Umbilical cord (tissue), 2 donors: ENCODE measurements around the gene CHPF2. TPM values are rescaled to one million over a fixed set of nuclear protein-coding genes. Genes with fewer than 3 reads are reported as not detected.

Experiments used
- DNase-seq: peaks from one replicate; pipeline ENCODE4 v3.0.0-alpha.2; 2015; ENCODE audit warnings: low spot score
- total RNA-seq: library from RNA; depleted of rRNA; stranded (reverse); fragments of >200 nt; gene quantifications from one replicate; pipeline ENCODE4 v1.2.3, GENCODE V29; 2014; ENCODE audit warnings: low replicate concordance; ENCODE audit not compliant: insufficient read depth

CHPF2 gene
- total RNA-seq, 1 donor from 2014 or later: 33.5 TPM

DNA sequence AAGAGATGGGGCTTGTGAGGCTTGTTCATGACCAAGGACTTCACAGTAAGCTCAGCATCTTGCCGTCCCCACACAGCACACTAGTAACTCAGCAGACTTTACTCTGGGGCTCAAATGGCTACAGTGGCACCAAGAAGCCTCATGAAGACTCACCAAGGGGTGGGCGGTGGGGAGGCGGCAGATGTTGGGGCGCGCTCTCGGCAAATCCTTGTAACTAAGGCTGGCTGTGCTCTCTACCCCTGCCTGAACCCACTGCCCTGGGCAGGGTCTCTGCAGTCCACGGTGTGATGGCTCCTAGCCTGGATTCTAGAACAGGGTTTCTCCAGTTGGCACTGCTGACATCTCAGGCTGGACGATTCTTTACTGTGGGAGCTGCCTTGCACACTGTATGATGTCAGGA lies 28.6 kb downstream of the CHPF2 start:
- no peak for DNase-seq

DNA sequence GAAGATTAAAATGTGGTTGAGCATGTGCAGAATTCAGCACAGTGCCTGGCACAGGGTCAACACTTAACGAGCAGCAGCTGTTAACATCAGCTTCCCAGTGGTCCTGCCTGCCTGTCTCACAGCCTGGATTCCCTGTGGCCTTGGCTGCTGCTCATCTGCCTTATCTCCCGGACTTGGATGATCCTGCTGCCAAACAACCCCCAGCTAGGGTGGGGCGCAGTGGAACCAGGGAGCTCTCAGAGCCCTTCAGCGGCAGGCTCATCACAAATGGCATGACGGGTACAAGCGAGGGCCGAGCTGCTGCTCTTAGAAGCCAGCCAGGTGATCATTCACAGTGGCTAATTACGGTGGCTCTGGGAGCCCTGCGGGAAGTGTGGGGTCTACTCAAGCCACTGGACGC lies 29.2 kb downstream of the CHPF2 start:
- peak; percentile 88 for DNase-seq

DNA sequence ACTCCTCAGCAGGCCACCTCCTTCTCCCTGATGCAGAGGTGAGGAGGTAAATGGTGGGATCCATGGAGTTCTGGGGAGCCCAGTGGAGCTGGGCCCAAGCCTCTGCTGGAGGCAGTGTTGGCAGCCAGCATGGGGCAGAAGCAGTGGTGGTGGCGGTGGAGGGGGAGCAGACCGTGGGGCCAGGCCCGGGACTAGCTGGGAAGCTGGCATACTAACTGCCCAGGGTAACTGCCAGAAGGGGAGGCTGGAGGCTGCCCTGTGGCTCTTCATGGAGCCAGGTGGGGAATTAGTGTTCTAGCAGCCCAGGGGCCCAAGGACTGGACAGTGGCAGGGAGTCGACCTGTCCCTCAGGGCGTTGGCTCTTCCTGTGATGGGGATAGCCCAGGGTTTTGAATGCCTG lies 32.3 kb downstream of the CHPF2 start:
- no peak for DNase-seq

- DNase-seq: no peak
Measured at GRCh38 chr7:151265351-151265931, 33.2 kb downstream of the CHPF2 start.

DNA sequence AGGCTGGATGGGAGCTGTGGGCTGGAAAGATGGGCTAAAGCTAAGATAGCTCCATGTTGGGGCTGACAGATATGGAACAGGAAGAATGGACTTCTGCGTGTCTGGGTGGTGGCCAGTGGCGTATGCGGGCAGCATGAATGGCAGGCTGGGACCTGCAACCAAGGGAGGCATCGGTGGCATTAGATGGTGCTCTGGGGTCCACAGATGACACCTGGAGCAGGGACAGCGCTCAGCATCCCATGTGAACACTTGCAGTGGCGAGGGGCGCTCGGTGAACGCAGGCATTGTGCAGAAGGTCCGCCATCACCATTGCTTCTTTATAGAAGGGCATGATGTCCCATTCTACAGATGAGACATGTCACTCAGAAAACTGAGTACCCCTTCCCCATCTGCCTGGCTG lies 37.2 kb downstream of the CHPF2 start:
- no peak for DNase-seq

DNA sequence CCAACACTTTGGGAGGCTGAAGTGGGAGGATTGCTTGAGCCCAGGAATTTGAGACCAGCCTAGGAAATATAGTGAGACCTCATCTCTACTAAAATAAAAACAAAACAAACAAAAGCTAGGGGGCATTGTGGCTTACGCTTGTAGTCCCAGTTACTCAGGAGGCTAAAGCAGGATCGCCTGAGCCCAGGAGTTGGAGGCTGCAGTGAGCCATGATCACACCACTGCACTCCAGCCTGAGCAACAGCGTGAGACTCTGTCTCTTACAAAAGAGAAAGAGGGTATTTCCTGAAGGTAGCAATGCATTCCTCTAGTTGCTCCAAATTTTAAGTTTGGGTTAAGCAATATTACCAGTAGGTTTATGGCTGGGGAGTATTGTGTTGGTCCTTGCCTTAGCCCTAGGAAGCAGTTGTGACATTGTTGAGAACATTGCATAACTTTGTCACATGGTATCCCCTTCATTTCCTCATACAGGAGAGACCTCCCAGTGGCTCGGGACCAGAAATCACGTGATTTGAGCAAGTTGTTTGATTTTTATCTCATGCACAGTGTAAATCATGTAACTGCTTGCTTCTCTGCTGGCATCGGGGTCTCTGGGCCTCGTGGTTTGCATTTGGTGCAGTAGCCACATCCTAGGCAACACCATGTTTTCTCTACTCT lies 39.5 kb downstream of the CHPF2 start:
- DNase-seq: peak; percentile 31

- DNase-seq: no peak
Measured at GRCh38 chr7:151272405-151272804, 40.1 kb downstream of the CHPF2 start.

- no peak for DNase-seq
Measured at GRCh38 chr7:151272877-151273276, 40.6 kb downstream of the CHPF2 start.

DNA sequence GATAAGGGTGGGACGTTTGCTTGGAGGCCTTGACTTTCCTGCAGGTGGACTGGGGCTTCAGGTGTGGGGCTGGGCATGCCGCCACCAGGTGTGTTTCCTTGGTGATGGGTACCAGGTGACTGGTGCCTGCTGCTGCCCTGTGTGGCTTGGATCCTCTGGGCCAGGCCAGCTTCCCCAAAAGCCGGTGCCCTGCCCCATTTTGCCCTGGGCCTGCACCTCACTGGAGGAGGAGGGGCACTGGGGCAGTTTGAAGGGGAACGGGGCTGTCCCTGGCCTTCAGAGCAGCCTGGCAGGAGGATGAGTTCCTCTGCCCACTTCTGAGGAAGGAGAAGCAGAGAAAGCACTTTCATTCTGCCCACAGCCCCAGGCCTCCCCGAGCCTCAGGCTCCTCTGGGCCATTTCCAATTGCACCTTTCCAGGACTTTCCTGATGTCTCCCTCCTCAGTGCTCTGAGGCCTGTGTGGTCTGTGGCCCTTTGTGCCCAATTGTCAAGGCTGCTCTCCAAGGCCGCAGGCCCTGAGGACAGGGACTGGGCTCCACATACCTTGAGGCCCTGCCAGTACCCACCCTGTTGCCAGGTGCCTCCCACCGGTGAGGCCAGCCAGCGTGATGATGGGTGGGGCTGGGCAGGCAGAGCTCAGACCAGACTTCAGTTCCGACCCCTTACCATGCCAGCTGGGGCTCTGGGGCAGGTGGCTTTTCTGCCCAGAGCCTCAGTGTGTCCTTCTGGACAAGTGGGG lies 41.5 kb downstream of the CHPF2 start:
- no peak for DNase-seq

DNA sequence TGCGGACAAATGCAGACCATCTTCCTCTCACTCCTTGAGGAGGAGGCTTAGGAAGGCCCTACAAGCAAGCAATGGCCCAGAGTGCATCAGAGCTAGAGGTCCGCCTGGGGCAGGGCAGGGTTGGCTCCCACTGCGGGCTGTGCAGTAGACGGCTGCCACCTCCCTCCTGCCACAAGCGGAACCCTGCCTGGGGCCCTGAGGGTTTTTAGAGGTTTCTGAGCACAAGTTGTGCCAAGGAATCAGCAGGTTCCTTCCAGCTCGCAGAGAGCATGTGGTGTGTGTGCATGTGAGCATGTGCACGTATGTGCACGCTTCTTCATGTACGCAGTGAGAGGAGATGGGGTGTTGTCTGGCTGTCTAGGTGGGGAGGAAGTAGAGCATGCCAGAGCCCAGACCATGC lies 42.1 kb downstream of the CHPF2 start:
- DNase-seq: no peak

DNA sequence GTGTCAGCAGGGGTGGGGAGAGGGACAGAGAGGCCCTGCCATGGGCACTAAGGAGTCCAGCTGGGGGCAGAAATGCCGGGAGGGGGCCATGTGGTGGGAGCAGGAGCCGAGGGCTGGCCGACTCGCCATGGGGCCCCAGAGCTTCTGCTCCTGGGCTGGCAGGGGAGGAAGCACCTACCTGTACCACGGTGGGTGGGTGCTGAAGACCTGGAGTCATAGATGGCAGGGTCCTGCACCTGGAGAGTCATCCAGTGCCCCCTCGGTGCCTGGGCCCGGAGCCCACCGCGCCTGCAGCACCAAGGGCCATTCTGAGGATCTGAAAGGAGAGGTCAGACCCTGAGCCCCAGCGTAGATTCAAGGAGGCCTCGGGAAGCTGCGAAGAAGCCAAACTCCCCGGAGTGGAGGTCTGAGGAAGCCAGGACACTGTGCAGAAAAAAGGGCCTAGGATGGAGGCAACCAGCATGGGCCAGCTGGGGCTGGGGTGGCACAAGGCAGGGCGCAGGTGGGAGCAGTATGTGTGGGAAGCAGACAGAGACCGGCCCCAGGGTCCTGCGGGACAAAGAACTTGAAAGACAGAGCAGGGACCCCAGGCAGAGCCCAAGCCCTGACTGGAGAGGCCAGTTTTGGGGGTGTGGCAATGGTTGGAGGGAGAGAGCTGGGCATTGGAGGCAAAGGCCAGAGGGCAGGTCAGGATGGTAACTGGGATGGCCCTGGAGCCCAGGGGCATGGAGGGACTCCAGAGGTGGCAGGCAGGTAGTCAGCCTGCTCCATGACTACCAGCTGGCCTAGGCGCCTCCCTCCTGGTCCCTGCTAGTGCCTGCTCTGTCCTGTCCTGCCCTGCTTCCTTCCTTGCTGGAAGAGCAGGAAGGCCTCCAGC lies 42.9 kb downstream of the CHPF2 start:
- DNase-seq: no peak

- no peak for DNase-seq
Measured at GRCh38 chr7:151275813-151276577, 43.7 kb downstream of the CHPF2 start.

- peak; percentile 55 for DNase-seq
Measured at GRCh38 chr7:151276666-151277590, 44.6 kb downstream of the CHPF2 start.

DNA sequence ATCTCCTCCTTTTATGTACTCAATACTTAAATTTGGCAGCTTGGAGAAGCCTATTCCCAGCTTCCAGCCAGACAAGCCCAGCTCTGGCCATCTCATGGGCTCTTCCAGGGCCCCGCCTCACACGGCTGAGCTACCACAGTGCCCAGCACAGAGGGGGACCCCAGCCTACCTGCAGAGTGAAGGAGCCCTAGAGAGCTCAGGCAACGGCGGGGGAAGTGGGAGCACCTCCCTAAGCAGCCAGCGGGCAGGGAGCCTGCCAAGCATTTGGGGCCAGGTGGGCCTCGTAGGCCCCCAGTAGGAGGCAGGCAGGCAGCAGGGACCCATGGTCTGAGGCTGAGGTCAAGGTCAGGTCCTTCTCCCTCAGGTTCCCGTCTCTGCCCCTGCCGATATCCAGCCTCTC lies 45.3 kb downstream of the CHPF2 start:
- no peak for DNase-seq

GRCh38 chr7:151278949-151279348 lies 46.7 kb downstream of the CHPF2 start:
- no peak for DNase-seq

DNA sequence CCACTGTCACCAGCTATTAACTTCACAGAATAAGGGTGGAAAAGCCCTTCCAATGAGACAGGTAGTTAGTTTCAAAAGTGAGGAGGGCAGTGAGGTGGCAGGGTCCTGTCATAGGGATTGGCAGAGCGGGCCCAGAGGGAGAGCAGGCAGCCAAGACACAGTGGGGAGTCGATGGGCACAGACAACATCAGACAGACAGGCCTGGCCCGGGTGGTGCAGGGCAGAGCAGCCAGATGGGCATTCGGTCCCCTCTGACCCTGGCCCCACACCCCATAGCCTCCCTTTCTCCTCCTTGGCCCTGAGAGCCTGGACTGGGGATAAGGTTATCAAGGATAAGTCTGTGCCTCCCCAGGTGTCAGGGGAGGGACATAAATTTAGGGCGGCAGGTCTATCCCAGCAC lies 47.6 kb downstream of the CHPF2 start:
- DNase-seq: no peak

DNA sequence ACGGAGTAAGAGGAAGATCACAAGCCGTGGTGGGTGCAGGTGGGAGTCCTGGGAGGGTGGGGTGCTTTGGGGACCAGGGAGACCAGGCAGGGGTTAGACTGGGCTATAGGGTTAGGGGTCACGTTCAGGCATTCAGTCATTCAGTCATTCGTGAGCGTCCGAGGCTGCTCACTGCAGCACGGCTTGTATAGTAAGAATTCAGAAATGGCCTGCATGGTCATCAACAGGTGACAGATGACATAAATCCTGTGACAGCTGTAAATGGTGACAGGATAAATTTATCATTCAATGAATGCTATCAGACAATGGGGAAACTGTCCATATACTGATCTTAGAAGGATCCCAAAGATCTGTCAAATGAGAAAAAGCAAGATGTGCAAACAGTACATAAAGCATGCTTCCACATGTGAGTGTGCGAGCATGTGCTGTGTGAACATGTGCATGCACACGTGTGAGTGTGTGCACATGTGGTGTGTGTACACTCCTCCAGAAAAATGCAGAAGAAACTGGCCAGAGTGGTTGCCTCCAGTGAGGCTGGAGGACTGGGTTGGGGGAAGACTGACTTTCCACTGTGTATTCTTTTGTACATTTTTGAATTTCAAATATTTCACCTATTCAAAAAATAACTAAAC lies 48.2 kb downstream of the CHPF2 start:
- DNase-seq: no peak

GRCh38 chr7:151281686-151282085 lies 49.4 kb downstream of the CHPF2 start:
- DNase-seq: no peak

DNA sequence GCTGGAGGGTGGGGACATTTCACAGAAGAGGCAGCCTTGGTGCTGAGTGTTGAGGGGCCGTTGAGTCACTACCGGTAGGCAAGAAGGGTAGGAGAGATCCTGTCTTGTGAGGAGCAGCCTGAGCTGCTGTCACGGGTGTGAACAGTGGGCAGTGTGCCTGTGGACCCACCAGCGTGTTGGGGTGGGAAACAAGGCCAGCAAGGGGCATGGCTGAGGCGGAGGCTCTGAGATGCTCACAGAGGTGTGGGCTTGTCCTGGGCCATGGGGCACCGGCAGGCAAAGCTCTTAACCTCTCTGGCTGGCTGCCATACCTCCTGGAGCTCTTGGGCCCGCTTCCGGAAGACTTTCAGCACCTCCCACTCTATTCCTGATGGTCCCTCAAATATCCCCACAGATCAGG lies 49.8 kb downstream of the CHPF2 start:
- DNase-seq: no peak

DNA sequence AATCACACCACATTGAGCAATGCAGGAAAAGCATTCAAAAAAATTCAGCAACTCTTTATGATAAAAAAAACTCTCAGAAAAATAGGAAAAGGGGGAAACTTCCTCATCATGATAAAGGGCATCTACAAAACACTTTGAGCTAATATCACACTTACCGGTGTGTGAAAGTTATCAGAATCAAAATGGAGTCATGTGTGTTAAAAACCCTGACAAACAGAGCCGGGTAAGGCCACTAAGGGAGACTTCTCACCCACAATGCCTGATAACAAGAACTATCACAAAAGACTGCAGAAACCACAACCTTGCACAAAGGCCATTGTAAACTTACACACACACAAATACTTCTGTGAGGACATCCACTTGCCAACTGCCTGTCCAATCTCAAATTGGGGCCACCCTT lies 51.0 kb downstream of the CHPF2 start:
- DNase-seq: no peak
